ENCODE data around the gene AP1M2.

Gene AP1M2

DNA sequence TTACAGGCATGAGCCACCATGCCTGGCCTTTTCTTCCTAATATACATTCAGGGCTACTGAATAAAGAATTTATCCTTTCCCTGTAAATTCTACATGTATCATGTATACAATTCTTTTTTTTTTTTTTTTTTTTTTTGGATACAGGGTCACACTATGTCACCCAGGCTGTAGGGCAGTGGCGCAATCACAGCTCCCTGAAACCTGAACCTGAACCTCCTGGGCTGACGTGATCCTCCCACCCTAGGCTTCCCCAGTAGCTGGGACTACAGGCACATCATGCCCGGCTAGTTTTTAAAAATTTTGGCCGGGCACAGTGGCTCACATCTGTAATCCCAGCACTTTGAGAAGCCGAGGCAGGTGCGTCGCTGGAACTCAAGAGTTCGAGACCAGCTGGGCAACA, 31.7 kb upstream of the AP1M2 start:
- TF ChIP-seq POLR2AphosphoS5 (IDR thresholded peaks at IDR 0.05; ENCODE audit: low read depth, low read length) (no peak), FOXP2 (optimal IDR thresholded peaks at IDR 0.05; ENCODE audit: borderline replicate concordance, extremely low read depth, extremely low read length, insufficient read depth) (no peak), SIN3A (IDR thresholded peaks at IDR 0.05; ENCODE audit: borderline replicate concordance, insufficient read depth, low read length) (no peak), TAF1 (IDR thresholded peaks at IDR 0.05; ENCODE audit: borderline replicate concordance, insufficient read depth, low read length) (no peak)
- TF ChIP-seq, protein P1, sequence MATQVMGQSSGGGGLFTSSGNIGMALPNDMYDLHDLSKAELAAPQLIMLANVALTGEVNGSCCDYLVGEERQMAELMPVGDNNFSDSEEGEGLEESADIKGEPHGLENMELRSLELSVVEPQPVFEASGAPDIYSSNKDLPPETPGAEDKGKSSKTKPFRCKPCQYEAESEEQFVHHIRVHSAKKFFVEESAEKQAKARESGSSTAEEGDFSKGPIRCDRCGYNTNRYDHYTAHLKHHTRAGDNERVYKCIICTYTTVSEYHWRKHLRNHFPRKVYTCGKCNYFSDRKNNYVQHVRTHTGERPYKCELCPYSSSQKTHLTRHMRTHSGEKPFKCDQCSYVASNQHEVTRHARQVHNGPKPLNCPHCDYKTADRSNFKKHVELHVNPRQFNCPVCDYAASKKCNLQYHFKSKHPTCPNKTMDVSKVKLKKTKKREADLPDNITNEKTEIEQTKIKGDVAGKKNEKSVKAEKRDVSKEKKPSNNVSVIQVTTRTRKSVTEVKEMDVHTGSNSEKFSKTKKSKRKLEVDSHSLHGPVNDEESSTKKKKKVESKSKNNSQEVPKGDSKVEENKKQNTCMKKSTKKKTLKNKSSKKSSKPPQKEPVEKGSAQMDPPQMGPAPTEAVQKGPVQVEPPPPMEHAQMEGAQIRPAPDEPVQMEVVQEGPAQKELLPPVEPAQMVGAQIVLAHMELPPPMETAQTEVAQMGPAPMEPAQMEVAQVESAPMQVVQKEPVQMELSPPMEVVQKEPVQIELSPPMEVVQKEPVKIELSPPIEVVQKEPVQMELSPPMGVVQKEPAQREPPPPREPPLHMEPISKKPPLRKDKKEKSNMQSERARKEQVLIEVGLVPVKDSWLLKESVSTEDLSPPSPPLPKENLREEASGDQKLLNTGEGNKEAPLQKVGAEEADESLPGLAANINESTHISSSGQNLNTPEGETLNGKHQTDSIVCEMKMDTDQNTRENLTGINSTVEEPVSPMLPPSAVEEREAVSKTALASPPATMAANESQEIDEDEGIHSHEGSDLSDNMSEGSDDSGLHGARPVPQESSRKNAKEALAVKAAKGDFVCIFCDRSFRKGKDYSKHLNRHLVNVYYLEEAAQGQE (IDR thresholded peaks at IDR 0.05; ENCODE audit: insufficient read depth in 1 of 2, low read depth in 2 of 2, low read length in 2 of 2) = no peak

- TF ChIP-seq TAF1 (IDR thresholded peaks at IDR 0.05; ENCODE audit: borderline replicate concordance, insufficient read depth, low read length) = no peak
- TF ChIP-seq, protein P1 (IDR thresholded peaks at IDR 0.05; ENCODE audit: insufficient read depth in 1 of 2, low read depth in 2 of 2, low read length in 2 of 2) = no peak
- no peak for TF ChIP-seq POLR2AphosphoS5 (IDR thresholded peaks at IDR 0.05; ENCODE audit: low read depth, low read length)
- TF ChIP-seq FOXP2 (optimal IDR thresholded peaks at IDR 0.05; ENCODE audit: borderline replicate concordance, extremely low read depth, extremely low read length, insufficient read depth) = no peak
- no peak for TF ChIP-seq SIN3A (IDR thresholded peaks at IDR 0.05; ENCODE audit: borderline replicate concordance, insufficient read depth, low read length)
Observed at GRCh38 chr19:10617409-10618121, 30.5 kb upstream of the AP1M2 start.

DNA sequence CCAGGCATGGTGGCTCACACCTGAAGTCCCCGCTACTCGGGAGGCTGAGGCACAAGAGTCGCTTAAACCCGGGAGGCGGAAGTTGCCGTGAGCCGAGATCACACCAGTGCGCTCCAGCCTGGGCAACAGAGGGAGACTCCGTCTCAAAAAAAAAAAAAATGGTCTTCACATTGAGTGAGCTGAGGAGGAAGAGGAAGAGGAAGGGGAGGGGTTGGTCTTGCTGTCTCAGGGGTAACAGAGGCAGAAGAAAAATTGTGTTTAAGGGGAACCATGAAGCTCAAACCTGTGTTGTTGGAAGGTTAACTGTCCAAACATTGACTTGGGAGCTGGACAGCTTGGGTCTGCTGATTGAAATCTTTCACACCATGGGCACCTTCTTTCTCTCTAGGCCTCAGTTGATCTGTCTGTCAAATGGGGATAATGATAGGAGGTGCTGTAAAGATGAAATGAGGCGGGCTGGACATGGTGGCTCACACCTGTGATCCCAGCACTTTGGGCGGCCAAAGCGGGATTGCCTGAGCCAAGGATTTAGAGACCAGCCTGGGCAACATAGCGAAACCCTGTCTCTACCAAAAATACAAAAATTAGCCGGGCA, 28.4 kb upstream of the AP1M2 start:
- TF ChIP-seq POLR2AphosphoS5 (IDR thresholded peaks at IDR 0.05; ENCODE audit: low read depth, low read length) (no peak), FOXP2 (optimal IDR thresholded peaks at IDR 0.05; ENCODE audit: borderline replicate concordance, extremely low read depth, extremely low read length, insufficient read depth) (no peak), SIN3A (IDR thresholded peaks at IDR 0.05; ENCODE audit: borderline replicate concordance, insufficient read depth, low read length) (no peak), TAF1 (IDR thresholded peaks at IDR 0.05; ENCODE audit: borderline replicate concordance, insufficient read depth, low read length) (no peak)
- TF ChIP-seq, protein P1 (IDR thresholded peaks at IDR 0.05; ENCODE audit: insufficient read depth in 1 of 2, low read depth in 2 of 2, low read length in 2 of 2) = no peak

DNA sequence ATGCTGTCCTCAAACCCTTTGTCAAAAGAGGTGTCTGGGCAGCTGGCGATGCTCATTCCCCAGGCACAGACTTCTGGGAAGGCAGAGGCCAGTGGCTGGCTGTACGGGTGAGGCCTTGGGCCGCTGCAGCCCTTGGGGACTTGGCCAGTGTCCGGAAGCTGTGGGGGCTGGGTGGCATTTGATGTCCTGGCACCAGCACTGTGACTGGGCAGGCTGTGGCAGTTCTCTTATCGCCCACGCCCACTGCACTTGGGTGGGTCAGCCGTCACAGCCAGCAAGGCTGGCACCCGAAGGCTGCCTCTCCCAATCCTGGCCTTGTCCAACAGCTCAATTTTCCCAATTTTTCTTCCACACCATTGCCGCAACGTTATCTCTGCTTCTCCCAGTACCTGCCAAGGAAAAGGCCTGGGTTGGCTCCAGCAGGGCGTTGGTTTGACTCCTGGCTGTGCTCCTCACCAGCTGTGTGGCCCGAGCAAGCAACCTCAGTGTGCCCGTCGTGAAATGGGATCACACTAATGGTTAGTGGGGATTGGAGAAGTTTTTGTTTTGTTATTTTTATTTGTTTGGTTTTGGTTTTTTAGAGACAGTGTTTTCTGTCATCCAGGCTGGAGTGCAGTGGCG, 25.5 kb upstream of the AP1M2 start:
- TF ChIP-seq SIN3A (IDR thresholded peaks at IDR 0.05; ENCODE audit: borderline replicate concordance, insufficient read depth, low read length) (no peak), FOXP2 (optimal IDR thresholded peaks at IDR 0.05; ENCODE audit: borderline replicate concordance, extremely low read depth, extremely low read length, insufficient read depth) (no peak), TAF1 (IDR thresholded peaks at IDR 0.05; ENCODE audit: borderline replicate concordance, insufficient read depth, low read length) (no peak), POLR2AphosphoS5 (IDR thresholded peaks at IDR 0.05; ENCODE audit: low read depth, low read length) (no peak)
- TF ChIP-seq, protein P1 (IDR thresholded peaks at IDR 0.05; ENCODE audit: insufficient read depth in 1 of 2, low read depth in 2 of 2, low read length in 2 of 2) = no peak

All from PFSK-1 (cell line).